Measurements from ENCODE around the gene OR51Q1. TPM values are rescaled to one million over a fixed set of nuclear protein-coding genes. Genes with fewer than 3 reads are reported as not detected.

The OR51Q1 gene
- not detected in 2 replicates for polyA plus RNA-seq (2012; rRNA removed)
- polyA plus RNA-seq (2012; cell fraction: cytosol; rRNA removed): not detected in 2 replicates
- not detected in 2 replicates for polyA plus RNA-seq (2012; cell fraction: nucleus; rRNA removed)

- TF ChIP-seq RXRA (IDR thresholded peaks at IDR 0.05; ENCODE audit: borderline replicate concordance, low read depth) (no peak), PBX3 (IDR thresholded peaks at IDR 0.05) (no peak), ELF1 (IDR thresholded peaks at IDR 0.05) (no peak), POLR2AphosphoS5 (IDR thresholded peaks at IDR 0.05; ENCODE audit: low read depth, low read length) (no peak), REST (IDR thresholded peaks at IDR 0.05; ENCODE audit: low read depth, low read length) (no peak), RCOR1 (IDR thresholded peaks at IDR 0.05; ENCODE audit: low read length) (no peak), FOXJ3 (CRISPR knock-in tag; IDR thresholded peaks at IDR 0.05) (no peak), RAD21 (IDR thresholded peaks at IDR 0.05; ENCODE audit: low read length) (no peak), NFIC (IDR thresholded peaks at IDR 0.05; ENCODE audit: borderline replicate concordance) (no peak), SIN3A (IDR thresholded peaks at IDR 0.05; ENCODE audit: borderline replicate concordance, low read depth, low read length) (no peak), CTCF (IDR thresholded peaks at IDR 0.05) (no peak), RFX5 (IDR thresholded peaks at IDR 0.05; ENCODE audit: low read length) (no peak), TAF1 (IDR thresholded peaks at IDR 0.05; ENCODE audit: borderline replicate concordance, low read depth, low read length) (no peak), EP300 (IDR thresholded peaks at IDR 0.05; ENCODE audit: borderline replicate concordance in 1 of 2, low read depth in 1 of 2, low read length in 1 of 2) (no peak), FOXM1 (IDR thresholded peaks at IDR 0.05; ENCODE audit: low read depth) (no peak), EZH2phosphoT487 (IDR thresholded peaks at IDR 0.05; ENCODE audit: borderline replicate concordance, low read depth) (no peak), MXI1 (IDR thresholded peaks at IDR 0.05; ENCODE audit: low read depth, low read length) (no peak), TCF12 (IDR thresholded peaks at IDR 0.05) (no peak)
- Histone ChIP-seq H3K4me1 (ENCODE audit: control insufficient read depth in 1 of 2, insufficient read depth in 2 of 2, low read depth in 1 of 2, low read length in 1 of 2) (no peaks in the 10 kb centered on the region), H3F3A (replicated peaks; ENCODE audit: insufficient read depth) (no peaks in the 10 kb centered on the region), H2AFZ (ENCODE audit: low read depth) (no peak within 1 kb of the TSS), H3K79me2 (ENCODE audit: insufficient read depth) (no peaks in the 10 kb centered on the region), H3K27me3 (ENCODE audit: insufficient read depth) (no peaks in the 10 kb centered on the region; the same call in 1 of the 2 replicates), H3K4me2 (no peak within 1 kb of the TSS), H3K9me2 (no peaks in the 10 kb centered on the region), H4K20me1 (ENCODE audit: insufficient read depth) (no peaks in the 10 kb centered on the region), H3K9me3 (no peaks in the 10 kb centered on the region), H3K4me3 (ENCODE audit: low read depth in 2 of 2, low read length in 1 of 2) (no peak within 1 kb of the TSS), H3K9ac (no peak within 1 kb of the TSS), H3K27ac (ENCODE audit: low read depth in 2 of 2, low read length in 1 of 2) (no peak within 1 kb of the TSS), H3K36me3 (replicated peaks in 1 of 2; ENCODE audit: control insufficient read depth in 1 of 2, insufficient read depth in 2 of 2, low read length in 1 of 2) (no peaks in the 10 kb centered on the region)
- ChIA-PET POLR2A (no interaction called here), CTCF (no interaction called here)
- no peak for DNase-seq
- 9% methylated on average over 1 of the region's 1 CpG for WGBS (ENCODE audit: low lambda C conversion rate)
Measured at GRCh38 chr11:5421811-5422210, at the start of gene OR51Q1. Gene OR51Q1, plus strand, starts transcription at chr11:5422111. Its CDS starts 90 bp downstream, at chr11:5422201.
